ENCODE measurements around the gene ZBP1. TPM values are rescaled to one million over a fixed set of nuclear protein-coding genes. Genes with fewer than 3 reads are reported as not detected.

ZBP1 gene
- total RNA-seq, 2 donors from 2014 or later = 0.14 to 8.9 TPM

DNA sequence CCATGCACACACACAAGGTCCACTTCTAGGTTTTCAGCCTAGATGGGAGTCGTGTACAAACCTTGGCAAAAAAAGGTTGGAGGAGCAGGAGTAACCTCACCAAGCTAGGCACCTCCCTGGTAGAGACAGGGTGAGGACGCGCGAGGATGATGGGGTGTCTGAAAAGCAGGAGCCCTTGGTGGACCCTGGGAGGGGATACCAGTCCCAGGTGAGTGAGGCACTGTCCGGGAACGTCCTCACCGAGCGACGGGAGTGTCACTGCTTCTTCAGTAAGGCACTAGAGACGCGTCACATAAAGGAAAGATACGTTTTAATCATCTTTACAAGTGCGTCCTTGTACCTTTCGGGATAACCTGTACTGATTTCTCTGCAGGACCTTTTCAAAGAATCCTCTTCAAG lies 29.4 kb upstream of the ZBP1 start:
- no peak overlapping the region for H3K27ac ChIP-seq
- DNase-seq (ENCODE audit: low spot score) = no peak
- no peaks in the 10 kb centered on the region for H3K9me3 ChIP-seq
- H3K4me1 ChIP-seq (replicated peaks) = no peaks in the 10 kb centered on the region
- no peaks in the 10 kb centered on the region for H3K27me3 ChIP-seq (replicated peaks; ENCODE audit: insufficient read depth)
- peaks cover 12 to 13% of the 10 kb centered on the region in 2 donors for H3K36me3 ChIP-seq
- H3K4me3 ChIP-seq = no peak overlapping the region
- TF ChIP-seq POLR2AphosphoS5 (IDR thresholded peaks at IDR 0.05) = no peak
- TF ChIP-seq, protein P1, sequence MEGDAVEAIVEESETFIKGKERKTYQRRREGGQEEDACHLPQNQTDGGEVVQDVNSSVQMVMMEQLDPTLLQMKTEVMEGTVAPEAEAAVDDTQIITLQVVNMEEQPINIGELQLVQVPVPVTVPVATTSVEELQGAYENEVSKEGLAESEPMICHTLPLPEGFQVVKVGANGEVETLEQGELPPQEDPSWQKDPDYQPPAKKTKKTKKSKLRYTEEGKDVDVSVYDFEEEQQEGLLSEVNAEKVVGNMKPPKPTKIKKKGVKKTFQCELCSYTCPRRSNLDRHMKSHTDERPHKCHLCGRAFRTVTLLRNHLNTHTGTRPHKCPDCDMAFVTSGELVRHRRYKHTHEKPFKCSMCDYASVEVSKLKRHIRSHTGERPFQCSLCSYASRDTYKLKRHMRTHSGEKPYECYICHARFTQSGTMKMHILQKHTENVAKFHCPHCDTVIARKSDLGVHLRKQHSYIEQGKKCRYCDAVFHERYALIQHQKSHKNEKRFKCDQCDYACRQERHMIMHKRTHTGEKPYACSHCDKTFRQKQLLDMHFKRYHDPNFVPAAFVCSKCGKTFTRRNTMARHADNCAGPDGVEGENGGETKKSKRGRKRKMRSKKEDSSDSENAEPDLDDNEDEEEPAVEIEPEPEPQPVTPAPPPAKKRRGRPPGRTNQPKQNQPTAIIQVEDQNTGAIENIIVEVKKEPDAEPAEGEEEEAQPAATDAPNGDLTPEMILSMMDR (IDR thresholded peaks at IDR 0.05) = no peak
- no peak for TF ChIP-seq POLR2A (IDR thresholded peaks at IDR 0.05)
- WGBS = 92% methylated on average over 14 of the region's 14 CpGs
- intact Hi-C loops (cut with DNase I) = loop anchor here (5.0 kb wide), 1 partner anchor 52 kb away; no protein-coding TSS in a partner anchor

DNA sequence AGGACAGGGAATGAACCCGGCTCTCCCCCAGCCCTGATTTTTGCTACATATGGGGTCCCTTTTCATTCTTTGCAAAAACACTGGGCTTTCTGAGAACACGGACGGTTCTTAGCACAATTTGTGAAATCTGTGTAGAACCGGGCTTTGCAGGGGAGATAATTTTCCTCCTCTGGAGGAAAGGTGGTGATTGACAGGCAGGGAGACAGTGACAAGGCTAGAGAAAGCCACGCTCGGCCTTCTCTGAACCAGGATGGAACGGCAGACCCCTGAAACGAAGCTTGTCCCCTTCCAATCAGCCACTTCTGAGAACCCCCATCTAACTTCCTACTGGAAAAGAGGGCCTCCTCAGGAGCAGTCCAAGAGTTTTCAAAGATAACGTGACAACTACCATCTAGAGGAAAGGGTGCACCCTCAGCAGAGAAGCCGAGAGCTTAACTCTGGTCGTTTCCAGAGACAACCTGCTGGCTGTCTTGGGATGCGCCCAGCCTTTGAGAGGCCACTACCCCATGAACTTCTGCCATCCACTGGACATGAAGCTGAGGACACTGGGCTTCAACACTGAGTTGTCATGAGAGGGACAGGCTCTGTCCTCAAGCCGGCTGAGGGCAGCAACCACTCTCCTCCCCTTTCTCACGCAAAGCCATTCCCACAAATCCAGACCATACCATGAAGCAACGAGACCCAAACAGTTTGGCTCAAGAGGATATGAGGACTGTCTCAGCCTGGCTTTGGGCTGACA lies 28.8 kb upstream of the ZBP1 start:
- no peak overlapping the region for H3K27ac ChIP-seq

DNA sequence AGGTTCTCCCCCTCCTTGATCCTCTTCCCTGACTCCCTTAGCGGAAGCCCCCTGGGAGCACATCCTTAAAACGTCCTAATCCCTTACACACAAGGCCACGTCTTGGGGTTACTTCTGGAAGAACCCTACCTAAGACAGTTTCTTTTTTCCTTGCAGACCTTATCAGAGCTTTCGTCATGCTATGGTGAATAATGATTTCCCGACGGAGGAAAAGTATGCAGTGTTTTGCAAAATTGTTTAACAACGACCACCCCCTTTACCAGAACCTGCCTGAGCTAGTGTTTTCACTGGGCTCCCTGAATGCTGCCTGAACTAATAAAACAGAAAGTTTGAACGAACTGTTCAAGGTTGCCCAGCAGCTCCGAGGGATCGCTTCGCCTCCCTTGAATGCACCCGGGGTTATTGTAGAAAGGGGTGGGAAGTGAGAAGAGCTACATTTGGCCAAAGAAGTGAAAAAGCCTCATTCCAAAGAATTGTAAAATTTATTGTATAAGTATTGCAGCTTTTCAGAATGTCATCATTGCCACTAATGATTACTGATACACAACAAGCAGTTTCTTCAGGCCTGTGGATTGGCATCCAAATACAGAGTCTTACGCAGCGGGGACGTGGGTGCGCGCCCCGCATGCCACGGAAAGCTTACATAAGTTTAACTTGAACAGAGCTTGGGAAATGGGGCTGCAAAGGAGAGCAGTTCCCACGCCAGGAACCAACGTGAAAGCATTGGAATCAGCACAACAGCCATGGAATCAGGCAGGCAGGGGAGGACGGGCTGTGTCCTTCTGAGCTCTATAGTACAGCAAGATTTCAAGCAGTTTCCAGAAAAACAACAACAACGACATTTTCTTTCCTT lies 27.9 kb upstream of the ZBP1 start:
- WGBS = 78% methylated on average over 23 of the region's 23 CpGs
- Histone ChIP-seq H3K4me1 (replicated peaks) (no peaks in the 10 kb centered on the region), H3K36me3 (peaks cover 9 to 12% of the 10 kb centered on the region in 2 donors), H3K9me3 (no peaks in the 10 kb centered on the region), H3K27ac (no peak overlapping the region), H3K27me3 (replicated peaks; ENCODE audit: insufficient read depth) (no peaks in the 10 kb centered on the region), H3K4me3 (no peak overlapping the region)
- intact Hi-C loops (cut with DNase I) = no loop called here
- no peak for DNase-seq (ENCODE audit: low spot score)
- TF ChIP-seq, protein P1 (IDR thresholded peaks at IDR 0.05) = no peak
- TF ChIP-seq POLR2A (IDR thresholded peaks at IDR 0.05) = no peak
- TF ChIP-seq POLR2AphosphoS5 (IDR thresholded peaks at IDR 0.05) = no peak

More for the DNA sequence above, 28.8 kb upstream of the ZBP1 start:
- no peaks in the 10 kb centered on the region for H3K4me1 ChIP-seq (replicated peaks)
- no peak for DNase-seq (ENCODE audit: low spot score)
- 88% methylated on average over 15 of the region's 15 CpGs for WGBS
- H3K36me3 ChIP-seq = peaks cover 12 to 13% of the 10 kb centered on the region in 2 donors
- H3K27me3 ChIP-seq (replicated peaks; ENCODE audit: insufficient read depth) = no peaks in the 10 kb centered on the region
- intact Hi-C loops (cut with DNase I) = no loop called here
- no peak overlapping the region for H3K4me3 ChIP-seq
- no peaks in the 10 kb centered on the region for H3K9me3 ChIP-seq
- TF ChIP-seq POLR2AphosphoS5 (IDR thresholded peaks at IDR 0.05) (no peak), POLR2A (IDR thresholded peaks at IDR 0.05) (no peak)
- TF ChIP-seq, protein P1 (IDR thresholded peaks at IDR 0.05) = no peak

DNA sequence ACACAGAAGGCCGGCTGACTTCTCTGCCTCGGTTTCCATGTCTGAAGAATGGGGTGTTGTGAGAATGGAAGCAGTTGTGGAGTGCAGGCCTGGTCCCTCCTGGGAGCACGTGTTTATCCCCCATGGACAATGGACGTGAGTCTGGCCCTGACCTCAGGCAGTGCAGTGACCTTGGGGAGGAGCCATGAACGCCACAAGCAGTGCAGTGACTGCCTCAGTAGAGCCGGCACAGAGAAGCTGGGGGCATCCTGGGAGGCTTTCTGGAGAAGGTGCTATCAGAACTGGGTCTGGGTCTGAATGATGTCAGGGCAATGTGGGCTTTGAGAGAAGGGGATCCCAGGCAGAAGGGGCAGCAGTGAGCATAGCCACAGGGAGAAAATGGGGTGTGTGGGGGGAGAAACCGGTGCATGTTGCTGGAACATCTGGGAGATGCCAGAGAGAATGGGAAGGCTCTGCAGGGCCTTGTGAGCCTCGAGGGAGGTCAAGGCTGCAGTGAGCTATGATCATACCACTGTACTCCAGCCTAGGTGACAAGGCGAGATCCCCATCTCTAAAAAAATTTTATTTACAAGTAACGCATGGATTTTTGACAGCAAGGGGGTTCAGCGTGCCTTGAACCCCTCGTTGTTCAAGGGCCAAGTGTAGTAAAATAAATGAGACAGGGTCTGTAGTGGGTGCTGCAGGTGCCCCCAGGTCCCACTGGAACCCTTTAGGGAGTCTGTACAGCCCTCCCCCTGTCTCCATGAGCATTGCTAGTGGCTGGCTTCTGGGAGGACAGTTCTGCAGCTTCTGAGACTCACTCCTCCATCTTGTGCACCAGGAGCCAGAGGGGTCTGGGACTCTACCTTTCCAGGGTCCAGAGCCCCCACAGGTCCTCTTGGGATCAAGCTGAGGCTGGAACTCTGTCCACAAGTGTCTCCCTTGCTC lies 27.0 kb upstream of the ZBP1 start:
- no peaks in the 10 kb centered on the region for H3K9me3 ChIP-seq
- 85% methylated on average over 12 of the region's 12 CpGs for WGBS
- no peaks in the 10 kb centered on the region for H3K4me1 ChIP-seq (replicated peaks)
- no peak for DNase-seq (ENCODE audit: low spot score)
- H3K4me3 ChIP-seq = no peak overlapping the region
- no peaks in the 10 kb centered on the region for H3K27me3 ChIP-seq (replicated peaks; ENCODE audit: insufficient read depth)
- H3K36me3 ChIP-seq = peaks cover 1 to 5% of the 10 kb centered on the region in 2 donors
- intact Hi-C loops (cut with DNase I) = no loop called here
- H3K27ac ChIP-seq = no peak overlapping the region
- TF ChIP-seq POLR2AphosphoS5 (IDR thresholded peaks at IDR 0.05) (no peak), POLR2A (IDR thresholded peaks at IDR 0.05) (no peak)
- TF ChIP-seq, protein P1 (IDR thresholded peaks at IDR 0.05) = no peak
